Right cardiac atrium (tissue), 5 donors: ENCODE results near the gene KCNQ5. TPM values are rescaled to one million over a fixed set of nuclear protein-coding genes. Genes with fewer than 3 reads are reported as not detected.

Source experiments
- ATAC-seq, 2 donors: fragments of 200-7000 bp; cut with Tn5 transposase; one replicate each; pipeline versions ENCODE4 v1.8.0 to v1.9.1; 2020; ENCODE audit warnings: moderate library complexity in 2 of 2, mild to moderate bottlenecking in 1 of 2
- DNase-seq, 3 donors: peaks; one replicate each; pipeline ENCODE4 v3.0.0-alpha.2; 2020
- H3K27ac ChIP-seq: one replicate; pipeline ENCODE4 v1.5.1; 2013; ENCODE audit warnings: mild to moderate bottlenecking, low read length, control low read depth, moderate library complexity
- H3K27me3 ChIP-seq: one replicate; pipeline ENCODE4 v1.6.1; 2013; ENCODE audit not compliant: control insufficient read depth, insufficient read depth
- H3K4me1 ChIP-seq: one replicate; pipeline ENCODE4 v1.6.1; 2013; ENCODE audit warnings: low read length; ENCODE audit not compliant: control insufficient read depth, insufficient read depth
- H3K4me3 ChIP-seq: one replicate; pipeline ENCODE4 v1.5.1; 2013; ENCODE audit warnings: low read length, control low read depth
- H3K9me3 ChIP-seq: one replicate; pipeline ENCODE4 v1.6.1; 2013; ENCODE audit warnings: low read length; ENCODE audit not compliant: control insufficient read depth
- WGBS: extraction: QIAGEN DNeasy Blood & Tissue Kit; methylation state at CpG from one replicate; pipeline ENCODE4 v1.1.7; 2013; 5-methylcytosine and 5-hydroxymethylcytosine counted together
- intact Hi-C, 4 donors: fragments of 100-400 bp; cut with DNase I; formaldehyde crosslinking; loops; one replicate each; pipeline versions ENCODE4 v1.11.0 to v1.14.0; 2022 to 2023
- polyA plus RNA-seq: library from polyadenylated mRNA; stranded (reverse); fragments of 200-250 nt; gene quantifications from one replicate; pipeline ENCODE4 v1.2.3, GENCODE V29; 2013
- total RNA-seq, 4 donors: library from RNA; stranded (reverse); fragmentation: NEBNext Ultra II Directional; extraction: Animal tissue kit (Norgen Biotek cat#: 25700); gene quantifications; one replicate each; pipeline ENCODE4 v1.2.1, GENCODE V29; 2021
- donor health status: healthy with polysubstance abuse.
- donor health status: DM: no; HTN: yes; CAD: no.
- donor health status: DM: no; HTN: no; CAD: no.
- donor health status: DM: no; HTN: yes; CAD: no; lungs with severe emphysema.
- donor health status: DM: yes; HTN: yes; CAD: no.

KCNQ5 gene
- total and polyA plus RNA-seq, 5 donors = 0.20 to 0.68 (median 0.36) TPM; not detected in 1

- Histone ChIP-seq H3K27ac (no peak overlapping the region), H3K4me1 (no peaks in the 10 kb centered on the region), H3K27me3 (no peaks in the 10 kb centered on the region), H3K9me3 (no peaks in the 10 kb centered on the region), H3K4me3 (no peak overlapping the region)
- ATAC-seq (peak in 1 of 2 donors; percentile 53), DNase-seq (no peak)
- intact Hi-C loops = no loop called here
Observed at GRCh38 chr6:72781624-72782023, 159.8 kb downstream of the KCNQ5 start.

- intact Hi-C loops = no loop called here
- no peaks in the 10 kb centered on the region for H3K9me3 ChIP-seq
- WGBS = 67% methylated on average over 2 of the region's 2 CpGs
- H3K4me3 ChIP-seq = no peak overlapping the region
- DNase-seq = no peak
- H3K27ac ChIP-seq = no peak overlapping the region
- H3K4me1 ChIP-seq = peaks cover 5% of the 10 kb centered on the region
- H3K27me3 ChIP-seq = no peaks in the 10 kb centered on the region
- no peak for ATAC-seq
Observed at GRCh38 chr6:72783035-72783434, 161.2 kb downstream of the KCNQ5 start.

- Histone ChIP-seq H3K27ac (no peak overlapping the region), H3K4me1 (peaks cover 5% of the 10 kb centered on the region), H3K9me3 (no peaks in the 10 kb centered on the region), H3K27me3 (no peaks in the 10 kb centered on the region), H3K4me3 (no peak overlapping the region)
- 23% methylated on average over 1 of the region's 1 CpG for WGBS
- ATAC-seq (peak; percentile 32 to 77), DNase-seq (no peak)
- intact Hi-C loops = no loop called here
Observed at GRCh38 chr6:72783666-72784065, 161.8 kb downstream of the KCNQ5 start.

GRCh38 chr6:72784071-72784470, 162.2 kb downstream of the KCNQ5 start:
- 55% methylated on average over 3 of the region's 3 CpGs for WGBS
- ATAC-seq = peak in 1 of 2 donors; percentile 25

GRCh38 chr6:72784581-72784980, 162.7 kb downstream of the KCNQ5 start:
- 66% methylated on average over 3 of the region's 3 CpGs for WGBS
- Histone ChIP-seq H3K4me3 (no peak overlapping the region), H3K27ac (no peak overlapping the region), H3K4me1 (peaks cover 5% of the 10 kb centered on the region), H3K9me3 (no peaks in the 10 kb centered on the region), H3K27me3 (no peaks in the 10 kb centered on the region)
- ATAC-seq (no peak), DNase-seq (no peak)
- intact Hi-C loops = no loop called here

More at GRCh38 chr6:72784071-72784470, 162.2 kb downstream of the KCNQ5 start:
- Histone ChIP-seq H3K9me3 (no peaks in the 10 kb centered on the region), H3K4me3 (no peak overlapping the region), H3K4me1 (peaks cover 5% of the 10 kb centered on the region), H3K27me3 (no peaks in the 10 kb centered on the region), H3K27ac (no peak overlapping the region)
- DNase-seq = no peak
- intact Hi-C loops = no loop called here

GRCh38 chr6:72787391-72788031, 165.6 kb downstream of the KCNQ5 start:
- intact Hi-C loops = no loop called here
- H3K4me3 ChIP-seq = no peak overlapping the region
- peaks cover 5% of the 10 kb centered on the region for H3K4me1 ChIP-seq
- H3K27me3 ChIP-seq = no peaks in the 10 kb centered on the region
- ATAC-seq = peak; percentile 65 to 86
- WGBS = 33% methylated on average over 2 of the region's 2 CpGs
- H3K9me3 ChIP-seq = no peaks in the 10 kb centered on the region
- DNase-seq = peak in 1 of 3 donors; percentile 15
- H3K27ac ChIP-seq = peak overlapping the region; percentile 45

- no peak for DNase-seq
- 46% methylated on average over 1 of the region's 1 CpG for WGBS
- H3K27ac ChIP-seq = no peak overlapping the region
- no peak for ATAC-seq
- intact Hi-C loops = no loop called here
- peaks cover 5% of the 10 kb centered on the region for H3K4me1 ChIP-seq
- no peak overlapping the region for H3K4me3 ChIP-seq
- no peaks in the 10 kb centered on the region for H3K9me3 ChIP-seq
- no peaks in the 10 kb centered on the region for H3K27me3 ChIP-seq
Observed at GRCh38 chr6:72788188-72788587, 166.3 kb downstream of the KCNQ5 start.

- H3K4me1 ChIP-seq = peaks cover 5% of the 10 kb centered on the region
- H3K27ac ChIP-seq = no peak overlapping the region
- ATAC-seq (no peak), DNase-seq (no peak)
- intact Hi-C loops = no loop called here
- H3K4me3 ChIP-seq = no peak overlapping the region
- no peaks in the 10 kb centered on the region for H3K27me3 ChIP-seq
- no peaks in the 10 kb centered on the region for H3K9me3 ChIP-seq
- WGBS = 83% methylated on average over 4 of the region's 4 CpGs
Observed at GRCh38 chr6:72789145-72789544, 167.3 kb downstream of the KCNQ5 start.

GRCh38 chr6:72792692-72793091, 170.8 kb downstream of the KCNQ5 start:
- H3K4me3 ChIP-seq = no peak overlapping the region
- intact Hi-C loops = no loop called here

GRCh38 chr6:72793641-72794395, 172.0 kb downstream of the KCNQ5 start:
- 82% methylated on average over 10 of the region's 10 CpGs for whole genome bisulfite sequencing
- Histone ChIP-seq H3K27me3 (no peaks in the 10 kb centered on the region), H3K4me1 (no peaks in the 10 kb centered on the region), H3K4me3 (no peak overlapping the region), H3K27ac (no peak overlapping the region), H3K9me3 (no peaks in the 10 kb centered on the region)
- intact Hi-C loops = no loop called here
- ATAC-seq (no peak), DNase-seq (no peak)

More at GRCh38 chr6:72792692-72793091, 170.8 kb downstream of the KCNQ5 start:
- DNase-seq (no peak), ATAC-seq (no peak)
- no peaks in the 10 kb centered on the region for H3K9me3 ChIP-seq
- H3K27me3 ChIP-seq = no peaks in the 10 kb centered on the region
- 60% methylated on average over 1 of the region's 1 CpG for WGBS
- no peak overlapping the region for H3K27ac ChIP-seq
- H3K4me1 ChIP-seq = peaks cover 2% of the 10 kb centered on the region

- Histone ChIP-seq H3K4me3 (no peak overlapping the region), H3K9me3 (no peaks in the 10 kb centered on the region), H3K4me1 (no peaks in the 10 kb centered on the region), H3K27ac (no peak overlapping the region), H3K27me3 (no peaks in the 10 kb centered on the region)
- no peak for DNase-seq
- intact Hi-C loops = no loop called here
- no peak for ATAC-seq
- 80% methylated on average over 2 of the region's 2 CpGs for WGBS
Observed at GRCh38 chr6:72798196-72798595, 176.3 kb downstream of the KCNQ5 start.
